GM10266 (cell line): Measurements from ENCODE around the gene TIGD3.

Experiments
- DNase-seq: peaks from one replicate; pipeline ENCODE4 v3.0.0; 2012; ENCODE audit errors: extremely low spot score
- TF ChIP-seq, protein P1 (sequence below): IDR thresholded peaks from 2 replicates; pipeline ENCODE4 v1.5.1; 2012; ENCODE audit warnings: mild to moderate bottlenecking, low read depth; ENCODE audit not compliant: control insufficient read depth, insufficient read depth; ENCODE audit errors: missing control alignments

The TIGD3 gene

GRCh38 chr11:65373839-65374580 is 19.5 kb downstream of the TIGD3 start:
- no peak for DNase-seq
- TF ChIP-seq, protein P1, sequence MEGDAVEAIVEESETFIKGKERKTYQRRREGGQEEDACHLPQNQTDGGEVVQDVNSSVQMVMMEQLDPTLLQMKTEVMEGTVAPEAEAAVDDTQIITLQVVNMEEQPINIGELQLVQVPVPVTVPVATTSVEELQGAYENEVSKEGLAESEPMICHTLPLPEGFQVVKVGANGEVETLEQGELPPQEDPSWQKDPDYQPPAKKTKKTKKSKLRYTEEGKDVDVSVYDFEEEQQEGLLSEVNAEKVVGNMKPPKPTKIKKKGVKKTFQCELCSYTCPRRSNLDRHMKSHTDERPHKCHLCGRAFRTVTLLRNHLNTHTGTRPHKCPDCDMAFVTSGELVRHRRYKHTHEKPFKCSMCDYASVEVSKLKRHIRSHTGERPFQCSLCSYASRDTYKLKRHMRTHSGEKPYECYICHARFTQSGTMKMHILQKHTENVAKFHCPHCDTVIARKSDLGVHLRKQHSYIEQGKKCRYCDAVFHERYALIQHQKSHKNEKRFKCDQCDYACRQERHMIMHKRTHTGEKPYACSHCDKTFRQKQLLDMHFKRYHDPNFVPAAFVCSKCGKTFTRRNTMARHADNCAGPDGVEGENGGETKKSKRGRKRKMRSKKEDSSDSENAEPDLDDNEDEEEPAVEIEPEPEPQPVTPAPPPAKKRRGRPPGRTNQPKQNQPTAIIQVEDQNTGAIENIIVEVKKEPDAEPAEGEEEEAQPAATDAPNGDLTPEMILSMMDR: no peak

DNA sequence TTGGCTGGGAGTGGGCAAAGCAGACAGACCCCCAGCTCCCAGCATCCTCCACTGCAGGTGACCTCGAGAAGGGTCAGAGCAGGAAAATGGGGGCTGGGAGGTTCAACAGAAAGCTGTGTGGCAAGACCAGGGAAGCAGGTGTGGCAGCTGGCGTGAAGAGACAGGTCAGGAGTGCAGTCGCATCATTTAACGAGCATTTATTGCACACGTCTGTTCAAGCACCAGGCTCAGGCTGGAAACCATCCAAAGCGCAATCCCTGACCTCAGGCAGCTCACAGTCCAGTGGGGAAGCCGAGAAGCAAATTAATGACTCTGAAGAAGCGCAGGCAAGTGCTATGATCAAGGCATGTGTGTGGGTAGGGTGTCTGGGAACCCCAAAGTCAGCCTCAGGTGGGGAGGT is 20.5 kb downstream of the TIGD3 start:
- DNase-seq: no peak

DNA sequence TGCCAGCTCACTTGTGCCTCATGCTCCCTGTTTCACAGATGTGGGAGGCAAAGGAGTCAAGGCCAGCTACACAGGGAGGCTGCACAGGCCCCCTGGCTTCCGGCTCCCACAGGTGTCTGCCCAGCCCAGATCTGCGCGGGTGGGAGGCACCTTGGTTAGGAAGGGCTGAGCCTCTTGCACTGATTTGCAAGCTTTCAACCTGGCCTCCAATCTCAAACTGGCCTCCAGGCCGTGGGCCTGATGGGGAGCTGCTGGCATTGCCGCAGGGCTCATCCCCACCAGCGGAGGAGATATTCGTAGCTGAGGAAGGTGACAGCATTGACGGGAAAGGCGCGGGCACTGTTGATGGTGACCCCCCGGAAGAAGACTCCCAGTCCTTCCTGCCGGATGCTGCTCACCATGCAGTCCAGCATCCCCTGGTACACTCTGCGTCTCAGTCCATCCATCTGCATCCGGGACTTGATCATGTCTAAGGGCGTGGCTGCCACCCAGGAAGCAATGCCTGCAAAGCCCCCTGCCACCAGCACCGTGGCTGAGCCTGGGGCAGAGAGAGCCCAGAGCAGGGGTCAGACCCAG is 21.7 kb downstream of the TIGD3 start:
- no peak for DNase-seq
- TF ChIP-seq, protein P1: no peak

More for the DNA sequence above, 20.5 kb downstream of the TIGD3 start:
- TF ChIP-seq, protein P1: no peak

- TF ChIP-seq, protein P1: no peak
- DNase-seq: no peak
Measured at GRCh38 chr11:65377036-65377435, 22.5 kb downstream of the TIGD3 start.

GRCh38 chr11:65377777-65378176 is 23.2 kb downstream of the TIGD3 start:
- TF ChIP-seq, protein P1: no peak
- no peak for DNase-seq

DNA sequence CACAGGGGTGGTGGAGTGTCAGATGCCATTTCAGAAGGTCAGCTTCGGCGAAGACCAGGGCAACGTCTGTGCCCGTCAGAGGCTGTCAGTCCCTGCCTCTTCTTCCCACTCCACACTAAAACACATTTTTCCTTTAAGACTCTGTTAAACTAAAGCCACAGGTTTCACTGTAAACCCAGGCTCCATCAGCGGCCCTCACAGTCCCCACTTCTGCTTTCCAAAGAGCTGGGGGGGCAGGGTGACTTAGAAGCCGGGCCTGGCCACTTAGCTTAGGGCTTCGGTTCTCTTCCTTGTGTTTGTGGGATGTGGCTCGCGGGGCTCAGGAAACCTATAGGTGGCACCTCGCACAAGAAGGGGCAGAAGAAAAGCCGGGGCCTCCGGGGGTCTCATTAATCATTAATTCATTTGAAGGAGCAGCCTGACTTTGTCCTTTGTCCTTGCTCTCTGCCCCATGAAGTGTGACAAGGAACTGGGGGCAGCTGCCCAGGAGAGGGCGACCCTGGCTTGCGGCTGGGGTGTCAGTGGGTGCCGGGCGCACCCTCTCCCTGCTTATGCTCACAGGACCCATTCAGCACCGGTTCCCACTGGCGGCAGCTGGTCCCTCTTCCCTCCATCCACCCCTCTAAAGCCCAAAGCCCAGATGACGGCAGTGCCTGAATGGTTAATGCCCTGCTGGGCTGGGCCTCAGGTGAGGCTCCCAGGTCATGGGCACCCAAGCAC is 23.8 kb downstream of the TIGD3 start:
- no peak for DNase-seq
- TF ChIP-seq, protein P1: peak; percentile 14
